SK-MEL-5 (cell line): ENCODE measurements around the gene NEURL1. TPM values are rescaled to one million over a fixed set of nuclear protein-coding genes. Genes with fewer than 3 reads are reported as not detected.
A peak's percentile ranks its signal among the peaks of the same experiment; 100 is the strongest.
"Not testable (repeated sequence)": the region's sequence is repeated elsewhere in the genome, so short reads cannot be mapped to it uniquely, and the experiment has no call there.

ENCODE experiments used
- DNase-seq: peaks from one replicate; pipeline ENCODE4 v3.0.0-alpha.2; 2016; ENCODE audit warnings: low read depth, low spot score
- in situ Hi-C: cut with HindIII; loops from 2 replicates; pipeline ENCODE4 v1.10.0; 2016; ENCODE audit warnings: low sequenced_read_pairs, high pct_unique_total_duplicates, low pct_unique_long_range_greater_than_20kb
- total RNA-seq: library from RNA; depleted of rRNA; stranded (reverse); fragments of >200 nt; shearing (Covaris generic); gene quantifications from 2 replicates; pipeline ENCODE4 v1.2.3, GENCODE V29; 2014

Gene NEURL1
- total RNA-seq, 1 experiment from 2014 or later = 0.58 TPM

GRCh38 chr10:103600325-103600724 lies 106.8 kb downstream of the NEURL1 start:
- in situ Hi-C loops = no loop called here

GRCh38 chr10:103600956-103601569 lies 107.6 kb downstream of the NEURL1 start:
- in situ Hi-C loops = no loop called here
- no peak for DNase-seq

More at GRCh38 chr10:103600325-103600724, 106.8 kb downstream of the NEURL1 start:
- no peak for DNase-seq

- in situ Hi-C loops = no loop called here
- DNase-seq = no peak
Observed at GRCh38 chr10:103602028-103602851, 108.7 kb downstream of the NEURL1 start.

- in situ Hi-C loops = no loop called here
- DNase-seq = no peak
Observed at GRCh38 chr10:103602852-103603155, 109.3 kb downstream of the NEURL1 start.

GRCh38 chr10:103603382-103603781 lies 109.9 kb downstream of the NEURL1 start:
- no peak for DNase-seq
- in situ Hi-C loops = no loop called here

GRCh38 chr10:103605359-103606096 lies 112.0 kb downstream of the NEURL1 start:
- in situ Hi-C loops = no loop called here
- DNase-seq = peak; percentile 59

GRCh38 chr10:103606097-103606438 lies 112.6 kb downstream of the NEURL1 start:
- in situ Hi-C loops, DNase-seq: not testable (repeated sequence)

- DNase-seq, in situ Hi-C loops: not testable (repeated sequence)
Observed at GRCh38 chr10:103607051-103607450, 113.5 kb downstream of the NEURL1 start.

GRCh38 chr10:103608056-103608455 lies 114.6 kb downstream of the NEURL1 start:
- in situ Hi-C loops = not testable (repeated sequence)

GRCh38 chr10:103609231-103610082 lies 116.0 kb downstream of the NEURL1 start:
- no peak for DNase-seq
- in situ Hi-C loops = no loop called here

More at GRCh38 chr10:103608056-103608455, 114.6 kb downstream of the NEURL1 start:
- DNase-seq = peak; percentile 4

GRCh38 chr10:103610083-103610472 lies 116.6 kb downstream of the NEURL1 start:
- no peak for DNase-seq
- in situ Hi-C loops = no loop called here

GRCh38 chr10:103610921-103611511 lies 117.5 kb downstream of the NEURL1 start:
- in situ Hi-C loops = no loop called here
- DNase-seq = no peak

GRCh38 chr10:103612462-103613365 lies 119.2 kb downstream of the NEURL1 start:
- peak; percentile 18 for DNase-seq
- in situ Hi-C loops = no loop called here

- in situ Hi-C loops = no loop called here
- no peak for DNase-seq
Observed at GRCh38 chr10:103613616-103614015, 120.1 kb downstream of the NEURL1 start.

- in situ Hi-C loops = no loop called here
Observed at GRCh38 chr10:103614306-103615158, 121.0 kb downstream of the NEURL1 start.

More at GRCh38 chr10:103614306-103615158, 121.0 kb downstream of the NEURL1 start:
- DNase-seq = no peak
